Effector memory CD4-positive, alpha-beta T cell (primary cell): ENCODE data around the gene DCDC2C.

Experiments used
- DNase-seq, 3 donors: peaks; one replicate each; pipeline ENCODE4 v3.0.0-alpha.2; 2020
- H3K27ac ChIP-seq: 2 replicates; pipeline ENCODE4 v1.7.0; 2013; ENCODE audit warnings: mild to moderate bottlenecking, low read length, moderate library complexity; ENCODE audit not compliant: insufficient read depth, poor library complexity, severe bottlenecking
- H3K27me3 ChIP-seq: replicated peaks from 2 replicates; pipeline ENCODE4 v1.7.0; 2013; ENCODE audit warnings: mild to moderate bottlenecking, low read length; ENCODE audit not compliant: insufficient read depth, control insufficient read depth, poor library complexity, severe bottlenecking
- H3K36me3 ChIP-seq: 2 replicates; pipeline ENCODE4 v1.7.0; 2013; ENCODE audit warnings: mild to moderate bottlenecking, low read length, moderate library complexity; ENCODE audit not compliant: control insufficient read depth, insufficient read depth
- H3K4me1 ChIP-seq: 2 replicates; pipeline ENCODE4 v1.7.0; 2013; ENCODE audit warnings: low read length, mild to moderate bottlenecking; ENCODE audit not compliant: control insufficient read depth, insufficient read depth, poor library complexity, severe bottlenecking
- H3K4me3 ChIP-seq: 2 replicates; pipeline ENCODE4 v1.7.0; 2013; ENCODE audit warnings: low read length, low read depth, mild to moderate bottlenecking; ENCODE audit not compliant: insufficient read depth, poor library complexity, severe bottlenecking
- H3K9me3 ChIP-seq: 2 replicates; pipeline ENCODE4 v1.7.0; 2013; ENCODE audit warnings: mild to moderate bottlenecking, low read length, moderate library complexity; ENCODE audit not compliant: control insufficient read depth

Gene DCDC2C

DNA sequence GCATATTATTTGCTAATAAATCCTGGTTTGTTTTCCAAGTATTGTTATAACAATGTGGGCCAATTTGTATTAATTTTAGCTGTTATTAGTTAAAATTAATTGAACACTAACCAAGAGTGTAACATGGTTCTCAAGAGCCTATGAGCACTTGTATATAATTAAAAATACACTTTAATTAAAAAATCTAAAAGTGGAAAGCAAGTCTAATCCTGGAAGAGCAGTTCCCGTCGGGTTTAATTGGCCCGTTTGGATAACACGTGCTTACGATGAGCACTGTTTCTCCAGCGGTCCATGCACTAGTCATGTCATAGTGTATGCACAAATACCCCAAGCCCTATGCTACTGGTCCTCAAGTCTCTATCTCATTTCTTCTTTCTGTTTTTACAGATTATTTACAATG is 49.0 kb downstream of the DCDC2C start:
- Histone ChIP-seq H3K27me3 (no peaks in the 10 kb centered on the region), H3K9me3 (no peaks in the 10 kb centered on the region), H3K36me3 (no peaks in the 10 kb centered on the region), H3K4me1 (no peaks in the 10 kb centered on the region), H3K27ac (no peak overlapping the region), H3K4me3 (no peak overlapping the region)
- no peak for DNase-seq

DNA sequence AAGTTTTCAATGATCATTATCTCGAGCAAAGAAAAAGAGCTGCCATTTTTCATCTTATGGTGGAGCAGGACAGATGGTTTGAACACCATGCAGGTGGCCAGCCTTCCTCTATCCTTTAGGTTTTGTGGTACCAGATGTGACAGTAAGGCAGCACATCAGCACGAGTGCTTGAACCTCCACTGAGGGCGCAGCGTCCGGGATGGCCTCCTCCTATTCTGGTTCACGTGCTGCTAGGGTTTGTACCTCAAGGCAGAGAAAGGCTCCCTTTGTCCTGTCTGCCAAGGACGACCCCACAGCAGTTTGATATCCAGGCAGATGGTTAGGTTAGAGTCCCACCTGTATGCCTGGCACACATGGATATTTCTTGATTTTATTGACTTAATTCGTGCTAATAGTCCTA is 50.2 kb downstream of the DCDC2C start:
- Histone ChIP-seq H3K36me3 (no peaks in the 10 kb centered on the region), H3K4me3 (no peak overlapping the region), H3K27me3 (no peaks in the 10 kb centered on the region), H3K27ac (no peak overlapping the region), H3K9me3 (no peaks in the 10 kb centered on the region), H3K4me1 (no peaks in the 10 kb centered on the region)
- DNase-seq = no peak

DNA sequence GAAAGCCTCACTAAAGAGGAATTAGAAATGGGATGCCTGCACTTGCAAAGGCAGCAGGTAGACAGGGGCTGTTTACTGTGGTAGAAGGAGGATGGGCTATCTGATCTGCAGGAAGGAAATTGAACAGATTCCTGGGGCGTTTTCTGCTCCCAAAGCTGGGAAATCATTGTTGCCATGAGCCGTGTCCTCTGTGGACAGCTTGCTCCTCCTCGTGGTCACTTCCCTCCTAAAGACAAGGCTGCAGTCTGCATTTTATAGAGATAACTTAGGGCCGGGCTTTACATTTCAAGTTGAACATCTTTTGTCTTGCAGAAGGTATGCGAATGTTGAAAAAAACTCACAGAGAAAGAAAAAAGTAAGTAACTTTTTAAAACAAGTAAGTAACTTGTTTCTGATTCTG is 50.9 kb downstream of the DCDC2C start:
- H3K4me1 ChIP-seq = no peaks in the 10 kb centered on the region

GRCh38 chr2:3754795-3755194 is 51.4 kb downstream of the DCDC2C start:
- H3K27ac ChIP-seq = no peak overlapping the region
- no peaks in the 10 kb centered on the region for H3K27me3 ChIP-seq
- H3K4me1 ChIP-seq = no peaks in the 10 kb centered on the region
- no peak for DNase-seq
- no peak overlapping the region for H3K4me3 ChIP-seq
- H3K9me3 ChIP-seq = no peaks in the 10 kb centered on the region
- no peaks in the 10 kb centered on the region for H3K36me3 ChIP-seq

More for the DNA sequence above, 50.9 kb downstream of the DCDC2C start:
- Histone ChIP-seq H3K36me3 (no peaks in the 10 kb centered on the region), H3K27ac (no peak overlapping the region), H3K4me3 (no peak overlapping the region), H3K27me3 (no peaks in the 10 kb centered on the region), H3K9me3 (no peaks in the 10 kb centered on the region)
- DNase-seq = no peak

DNA sequence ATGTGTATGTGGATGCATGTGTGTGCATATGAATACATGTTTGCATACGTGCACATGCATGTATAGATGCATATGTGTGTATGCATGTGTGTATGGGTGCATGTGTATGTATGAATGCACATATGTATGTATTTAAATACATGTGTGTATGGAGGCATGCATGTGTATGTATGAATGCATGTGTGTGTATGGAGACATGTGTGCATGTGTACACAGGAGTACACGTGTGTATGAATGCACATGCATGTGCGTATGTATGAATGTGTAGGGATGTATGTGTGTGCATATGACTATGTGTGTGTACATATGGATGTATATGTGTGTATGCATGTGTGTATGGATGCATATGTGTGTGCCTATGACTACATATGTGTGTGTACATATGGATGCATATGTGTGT is 51.9 kb downstream of the DCDC2C start:
- H3K27me3 ChIP-seq = no peaks in the 10 kb centered on the region
- H3K36me3 ChIP-seq = no peaks in the 10 kb centered on the region
- no peak overlapping the region for H3K4me3 ChIP-seq
- no peaks in the 10 kb centered on the region for H3K4me1 ChIP-seq
- no peaks in the 10 kb centered on the region for H3K9me3 ChIP-seq
- DNase-seq = no peak
- no peak overlapping the region for H3K27ac ChIP-seq

DNA sequence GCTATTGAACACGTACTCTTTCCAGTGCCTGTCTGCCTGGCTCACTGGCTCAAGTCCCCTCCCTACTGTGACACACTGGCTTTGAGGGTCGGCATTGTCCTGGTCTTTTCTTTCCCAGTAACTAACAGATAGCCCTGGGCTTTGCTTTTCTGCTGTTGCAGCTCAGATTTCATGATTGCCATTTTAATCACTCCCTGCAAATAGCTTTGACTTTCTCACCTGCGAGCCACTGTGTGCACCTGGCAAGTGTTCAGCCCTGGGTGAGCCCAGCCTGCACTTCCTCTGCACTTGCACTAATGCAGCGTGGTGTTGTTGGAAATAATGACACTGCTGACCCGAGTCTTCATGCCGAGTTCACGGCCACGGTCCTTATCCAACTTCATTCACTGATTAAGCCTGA is 52.9 kb downstream of the DCDC2C start:
- Histone ChIP-seq H3K4me3 (no peak overlapping the region), H3K36me3 (no peaks in the 10 kb centered on the region), H3K9me3 (no peaks in the 10 kb centered on the region), H3K4me1 (no peaks in the 10 kb centered on the region), H3K27me3 (no peaks in the 10 kb centered on the region), H3K27ac (no peak overlapping the region)
- no peak for DNase-seq

DNA sequence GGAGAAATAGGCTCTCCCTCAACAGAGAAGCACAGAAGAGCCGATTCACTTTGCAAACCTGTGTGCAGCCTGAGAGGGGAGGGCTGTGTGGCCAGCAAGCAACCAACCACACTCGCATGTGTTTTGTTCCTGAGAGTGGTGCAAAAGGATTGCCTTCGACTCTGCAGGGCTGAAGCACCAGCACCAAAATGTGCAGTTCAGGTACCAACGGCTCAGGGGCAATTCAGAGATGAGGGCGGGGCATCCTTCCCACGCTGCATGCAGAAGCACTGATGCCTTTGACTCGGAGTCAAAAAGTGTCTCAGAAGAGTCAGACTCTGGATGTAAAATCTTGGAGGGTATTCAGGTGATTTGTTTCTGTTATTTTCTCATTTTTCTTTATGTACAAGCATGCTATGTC is 55.5 kb downstream of the DCDC2C start:
- Histone ChIP-seq H3K36me3 (no peaks in the 10 kb centered on the region), H3K4me3 (no peak overlapping the region), H3K27ac (no peak overlapping the region), H3K9me3 (no peaks in the 10 kb centered on the region), H3K27me3 (no peaks in the 10 kb centered on the region), H3K4me1 (no peaks in the 10 kb centered on the region)
- no peak for DNase-seq

DNA sequence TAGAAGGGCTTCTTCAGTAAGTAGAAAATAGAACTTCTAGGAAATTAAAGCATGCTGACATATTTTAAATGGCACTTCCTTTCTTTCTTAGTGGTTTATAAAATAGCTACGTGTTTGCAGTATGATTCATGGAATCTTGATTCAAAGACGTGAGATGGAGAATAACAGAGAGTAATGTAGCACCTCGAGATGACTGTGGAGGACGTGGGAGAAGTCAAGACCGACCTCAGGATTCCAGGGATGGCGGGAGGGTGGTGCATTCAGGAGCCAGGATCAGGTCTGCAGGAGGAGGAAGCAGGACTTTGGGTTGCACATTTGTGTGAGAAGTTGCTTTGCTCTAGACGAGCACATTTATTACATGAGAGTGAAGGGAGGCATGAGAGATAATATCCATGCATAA is 56.0 kb downstream of the DCDC2C start:
- Histone ChIP-seq H3K27ac (no peak overlapping the region), H3K9me3 (no peaks in the 10 kb centered on the region), H3K36me3 (no peaks in the 10 kb centered on the region), H3K4me3 (no peak overlapping the region), H3K4me1 (no peaks in the 10 kb centered on the region), H3K27me3 (no peaks in the 10 kb centered on the region)
- DNase-seq = no peak

DNA sequence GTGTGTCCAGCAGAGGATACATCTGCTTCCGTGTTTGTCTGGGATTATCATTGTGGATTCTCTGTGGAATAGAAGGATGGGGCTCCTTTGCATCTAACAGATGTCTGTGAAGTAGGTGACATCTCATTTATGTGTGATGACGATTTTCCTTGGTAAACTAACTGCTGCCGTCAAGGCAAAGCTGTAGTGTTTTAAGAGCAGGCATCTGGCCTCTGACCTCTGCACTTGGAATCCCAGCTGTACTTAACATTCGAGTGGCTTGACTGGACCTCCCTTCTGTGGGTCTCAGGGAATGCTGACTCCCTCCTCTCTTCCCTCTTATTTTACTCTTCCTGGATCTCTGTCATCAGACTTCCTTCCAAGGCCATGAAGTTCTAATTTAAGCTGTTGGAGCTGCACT is 56.4 kb downstream of the DCDC2C start:
- no peaks in the 10 kb centered on the region for H3K27me3 ChIP-seq
- H3K4me1 ChIP-seq = no peaks in the 10 kb centered on the region
- no peak for DNase-seq
- H3K36me3 ChIP-seq = no peaks in the 10 kb centered on the region
- no peak overlapping the region for H3K4me3 ChIP-seq
- no peaks in the 10 kb centered on the region for H3K9me3 ChIP-seq
- H3K27ac ChIP-seq = no peak overlapping the region

- H3K4me3 ChIP-seq = no peak overlapping the region
- H3K9me3 ChIP-seq = no peaks in the 10 kb centered on the region
- H3K36me3 ChIP-seq = no peaks in the 10 kb centered on the region
- no peak for DNase-seq
- H3K4me1 ChIP-seq = no peaks in the 10 kb centered on the region
- no peak overlapping the region for H3K27ac ChIP-seq
- no peaks in the 10 kb centered on the region for H3K27me3 ChIP-seq
Measured at GRCh38 chr2:3761272-3761671, 57.9 kb downstream of the DCDC2C start.
